PC-3 (cell line): ENCODE data around the gene ZBTB37.

Experiments
- EZH2 ChIP-seq: fragments of 300-600 bp; sonication (generic); IDR thresholded peaks from one replicate; pipeline ENCODE4 v1.6.1; 2017; ENCODE audit warnings: antibody characterized with exemption, mild to moderate bottlenecking, low read length; ENCODE audit not compliant: unreplicated experiment
- EZH2phosphoT487 ChIP-seq: fragments of 300-600 bp; sonication (generic); IDR thresholded peaks from 2 replicates; pipeline ENCODE4 v1.6.1; 2018; ENCODE audit warnings: mild to moderate bottlenecking, antibody characterized with exemption, low read length, borderline replicate concordance
- TF ChIP-seq, protein P1 (sequence below): fragments of 300-600 bp; sonication (generic); conservative IDR thresholded peaks from 2 replicates; pipeline ENCODE4 v1.5.1; 2017; ENCODE audit warnings: antibody characterized with exemption, low read depth, mild to moderate bottlenecking, low read length

DNA sequence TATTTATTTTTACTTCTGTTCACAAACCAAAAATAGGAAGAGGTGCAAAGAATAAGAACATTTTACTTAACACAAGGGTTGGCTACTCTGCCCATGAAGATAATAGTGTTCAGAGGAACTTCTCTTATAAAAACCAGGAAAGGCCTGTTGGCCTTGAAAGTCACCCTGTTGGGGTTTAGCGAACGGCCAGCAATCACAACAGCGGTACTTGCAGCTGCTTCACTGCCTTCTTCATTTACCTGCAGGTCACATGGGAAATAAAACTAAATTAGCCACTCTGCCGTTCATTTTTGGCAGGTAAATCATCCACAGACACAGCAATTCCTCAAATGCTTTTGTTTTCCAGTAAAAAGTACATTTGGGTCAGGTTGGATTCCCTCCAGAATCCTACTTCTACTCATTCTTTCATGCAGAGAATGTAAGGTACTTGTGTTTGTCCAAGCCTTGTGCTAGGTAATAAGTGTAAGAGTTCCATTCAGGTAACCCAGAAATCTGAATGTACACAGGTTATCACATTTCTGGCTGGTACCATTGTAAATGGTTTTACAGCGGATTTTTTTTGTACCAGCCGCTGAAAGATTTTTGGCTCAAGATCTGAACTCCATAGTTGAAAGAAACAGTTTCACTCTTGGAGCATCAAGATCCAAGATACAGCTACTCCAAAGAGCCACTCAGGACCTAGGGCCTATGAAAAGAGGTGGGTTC, 35.8 kb downstream of the ZBTB37 start:
- TF ChIP-seq, protein P1, sequence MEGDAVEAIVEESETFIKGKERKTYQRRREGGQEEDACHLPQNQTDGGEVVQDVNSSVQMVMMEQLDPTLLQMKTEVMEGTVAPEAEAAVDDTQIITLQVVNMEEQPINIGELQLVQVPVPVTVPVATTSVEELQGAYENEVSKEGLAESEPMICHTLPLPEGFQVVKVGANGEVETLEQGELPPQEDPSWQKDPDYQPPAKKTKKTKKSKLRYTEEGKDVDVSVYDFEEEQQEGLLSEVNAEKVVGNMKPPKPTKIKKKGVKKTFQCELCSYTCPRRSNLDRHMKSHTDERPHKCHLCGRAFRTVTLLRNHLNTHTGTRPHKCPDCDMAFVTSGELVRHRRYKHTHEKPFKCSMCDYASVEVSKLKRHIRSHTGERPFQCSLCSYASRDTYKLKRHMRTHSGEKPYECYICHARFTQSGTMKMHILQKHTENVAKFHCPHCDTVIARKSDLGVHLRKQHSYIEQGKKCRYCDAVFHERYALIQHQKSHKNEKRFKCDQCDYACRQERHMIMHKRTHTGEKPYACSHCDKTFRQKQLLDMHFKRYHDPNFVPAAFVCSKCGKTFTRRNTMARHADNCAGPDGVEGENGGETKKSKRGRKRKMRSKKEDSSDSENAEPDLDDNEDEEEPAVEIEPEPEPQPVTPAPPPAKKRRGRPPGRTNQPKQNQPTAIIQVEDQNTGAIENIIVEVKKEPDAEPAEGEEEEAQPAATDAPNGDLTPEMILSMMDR = no peak
- TF ChIP-seq EZH2 = no peak
- no peak for TF ChIP-seq EZH2phosphoT487
